Smooth muscle cell (in vitro differentiated cells): Measurements from ENCODE around the gene HS2ST1. TPM values are rescaled to one million over a fixed set of nuclear protein-coding genes. Genes with fewer than 3 reads are reported as not detected.

ENCODE experiments used
- DNase-seq: peaks from one replicate; lab custom pipeline; 2025; ENCODE audit not compliant: unreplicated experiment; lab: John Stamatoyannopoulos, UW
- H2AFZ ChIP-seq: fragments of 200-600 bp; sonication (generic); 2 replicates; pipeline ENCODE4 v1.6.0; 2016; ENCODE audit warnings: antibody characterized with exemption, low read depth, mild to moderate bottlenecking
- H3F3A ChIP-seq: fragments of 200-600 bp; sonication (generic); 2 replicates; pipeline ENCODE4 v1.6.0; 2017; ENCODE audit warnings: antibody characterized with exemption, low read depth
- H3K27ac ChIP-seq: fragments of 200-600 bp; sonication (generic); 2 replicates; pipeline ENCODE4 v1.5.1; 2016; ENCODE audit warnings: low read depth, mild to moderate bottlenecking
- H3K27me3 ChIP-seq: fragments of 200-600 bp; sonication (generic); 2 replicates; pipeline ENCODE4 v1.6.1; 2016; ENCODE audit warnings: low read depth, mild to moderate bottlenecking
- H3K36me3 ChIP-seq: fragments of 200-600 bp; sonication (generic); 2 replicates; pipeline ENCODE4 v1.5.1; 2016; ENCODE audit warnings: low read depth
- H3K4me1 ChIP-seq: fragments of 200-600 bp; sonication (generic); 2 replicates; pipeline ENCODE4 v1.5.1; 2016; ENCODE audit warnings: low read depth
- H3K4me2 ChIP-seq: fragments of 200-600 bp; sonication (generic); 2 replicates; pipeline ENCODE4 v1.6.0; 2016; ENCODE audit warnings: mild to moderate bottlenecking
- H3K4me3 ChIP-seq: fragments of 200-600 bp; sonication (generic); 2 replicates; pipeline ENCODE4 v1.5.1; 2016; ENCODE audit warnings: mild to moderate bottlenecking
- H3K79me2 ChIP-seq: fragments of 200-600 bp; sonication (generic); 2 replicates; pipeline ENCODE4 v1.6.0; 2016; ENCODE audit warnings: low read depth, mild to moderate bottlenecking
- H3K9ac ChIP-seq: fragments of 200-600 bp; sonication (generic); 2 replicates; pipeline ENCODE4 v1.6.0; 2016; ENCODE audit warnings: low read depth
- H3K9me3 ChIP-seq: fragments of 200-600 bp; sonication (generic); replicated peaks from 2 replicates; pipeline ENCODE4 v1.5.1; 2016; ENCODE audit warnings: low read depth
- H4K20me1 ChIP-seq: fragments of 200-600 bp; sonication (generic); 2 replicates; pipeline ENCODE4 v1.6.0; 2016; ENCODE audit warnings: low read depth
- CTCF ChIP-seq: fragments of 200-600 bp; sonication (generic); IDR thresholded peaks from 2 replicates; pipeline ENCODE4 v1.5.1; 2017; ENCODE audit warnings: borderline replicate concordance, mild to moderate bottlenecking, antibody characterized with exemption; ENCODE audit not compliant: insufficient read depth, poor library complexity, severe bottlenecking
- WGBS: methylation state at CpG from one replicate; pipeline ENCODE4 v1.1.7; 2016; ENCODE audit warnings: low lambda C conversion rate; 5-methylcytosine and 5-hydroxymethylcytosine counted together
- polyA plus RNA-seq: library from polyadenylated mRNA; unstranded; fragments of >200 nt; fragmentation: Nextera tagmentation; extraction: Ambion mirVana; gene quantifications from 2 replicates; pipeline ENCODE4 v1.2.1, GENCODE V29; 2016
- total RNA-seq: library from RNA; depleted of rRNA; stranded (reverse); fragments of >200 nt; gene quantifications from 2 replicates; pipeline ENCODE4 v1.2.3, GENCODE V29; 2014

Gene HS2ST1
- total and polyA plus RNA-seq, 2 experiments from 2014 or later, result 14.6 to 35.6 TPM

- Histone ChIP-seq H4K20me1 (peaks cover 69% of the 10 kb centered on the region), H2AFZ (no peak overlapping the region), H3K4me3 (no peak overlapping the region), H3K4me2 (peak overlapping the region; percentile 27), H3K27ac (no peak overlapping the region), H3K9ac (no peak overlapping the region), H3K9me3 (no peaks in the 10 kb centered on the region), H3K4me1 (no peaks in the 10 kb centered on the region), H3K79me2 (peaks cover 68% of the 10 kb centered on the region), H3F3A (no peaks in the 10 kb centered on the region), H3K36me3 (no peaks in the 10 kb centered on the region), H3K27me3 (no peaks in the 10 kb centered on the region)
- TF ChIP-seq CTCF, result no peak
- WGBS, result 35% methylated on average over 1 of the region's 1 CpG
- no peak for DNase-seq
Observed at GRCh38 chr1:86951430-86951829, 37.0 kb downstream of the HS2ST1 start.

GRCh38 chr1:86953167-86953566 lies 38.7 kb downstream of the HS2ST1 start:
- H4K20me1 ChIP-seq, result peaks cover 72% of the 10 kb centered on the region
- no peaks in the 10 kb centered on the region for H3K9me3 ChIP-seq
- H3K36me3 ChIP-seq, result no peaks in the 10 kb centered on the region
- H3K9ac ChIP-seq, result no peak overlapping the region
- H2AFZ ChIP-seq, result no peak overlapping the region
- H3F3A ChIP-seq, result no peaks in the 10 kb centered on the region
- 70% methylated on average over 3 of the region's 3 CpGs for WGBS
- TF ChIP-seq CTCF, result no peak
- no peak overlapping the region for H3K27ac ChIP-seq
- no peak overlapping the region for H3K4me3 ChIP-seq
- no peaks in the 10 kb centered on the region for H3K4me1 ChIP-seq
- peaks cover 51% of the 10 kb centered on the region for H3K79me2 ChIP-seq
- no peaks in the 10 kb centered on the region for H3K27me3 ChIP-seq
- DNase-seq, result no peak
- no peak overlapping the region for H3K4me2 ChIP-seq

- WGBS, result 92% methylated on average over 3 of the region's 3 CpGs
Observed at GRCh38 chr1:86955678-86956077, 41.2 kb downstream of the HS2ST1 start.

More at GRCh38 chr1:86955678-86956077, 41.2 kb downstream of the HS2ST1 start:
- Histone ChIP-seq H3K27me3 (no peaks in the 10 kb centered on the region), H2AFZ (no peak overlapping the region), H3K27ac (no peak overlapping the region), H3K36me3 (no peaks in the 10 kb centered on the region), H3K9ac (no peak overlapping the region), H4K20me1 (peaks cover 57% of the 10 kb centered on the region), H3K79me2 (peaks cover 33% of the 10 kb centered on the region), H3K4me2 (no peak overlapping the region), H3K4me3 (no peak overlapping the region), H3K9me3 (no peaks in the 10 kb centered on the region), H3K4me1 (no peaks in the 10 kb centered on the region), H3F3A (no peaks in the 10 kb centered on the region)
- DNase-seq, result no peak
- TF ChIP-seq CTCF, result no peak
